CD4-positive, alpha-beta T cell treated with Interleukin-2 at 100 ng/mL for 4 hours (primary cell): ENCODE results near the gene ATP8A1.
"Not testable (repeated sequence)": the region's sequence is repeated elsewhere in the genome, so short reads cannot be mapped to it uniquely, and the experiment has no call there.

ENCODE experiments used
- DNase-seq: peaks from one replicate; pipeline ENCODE4 v3.0.0-alpha.2; 2020; ENCODE audit warnings: low spot score

Gene ATP8A1

DNA sequence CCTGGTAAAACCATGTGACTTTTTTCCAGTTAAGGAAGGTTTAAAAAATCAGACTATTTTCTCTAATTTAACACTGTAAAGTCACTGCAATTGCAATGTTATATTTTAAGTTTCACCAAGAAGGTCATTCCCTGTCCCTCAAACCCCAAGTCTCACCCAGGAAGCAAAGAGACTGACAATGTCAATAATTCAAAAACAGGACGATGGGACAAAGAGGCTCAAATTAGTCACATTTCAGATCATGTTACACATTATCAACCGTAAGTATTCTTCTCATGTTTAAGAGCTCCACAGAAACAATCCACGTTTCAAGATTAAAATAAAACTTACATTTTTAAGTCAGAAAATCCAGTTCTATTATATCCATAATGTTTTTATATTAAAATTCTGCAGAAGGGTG, 246.5 kb downstream of the ATP8A1 start:
- DNase-seq, result no peak

DNA sequence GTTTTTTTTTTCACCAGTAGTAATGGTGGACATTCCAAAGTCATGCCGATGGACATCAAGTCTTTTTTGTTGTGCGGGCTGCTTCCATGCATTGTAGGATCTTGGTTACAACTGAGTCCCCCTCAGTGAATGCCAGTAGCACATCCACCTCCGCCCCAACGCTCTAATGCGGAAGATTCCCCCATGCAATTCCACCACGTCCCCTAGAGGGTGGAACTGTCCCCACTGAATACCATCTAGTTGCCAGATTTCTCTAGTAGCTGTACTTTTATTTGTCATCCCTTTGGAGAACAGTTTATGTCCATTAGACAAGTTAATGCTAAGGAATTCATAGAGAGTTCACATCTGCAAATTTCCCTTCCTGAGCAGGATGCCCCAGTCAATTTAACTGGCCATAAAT, 252.9 kb downstream of the ATP8A1 start:
- DNase-seq, result no peak

DNA sequence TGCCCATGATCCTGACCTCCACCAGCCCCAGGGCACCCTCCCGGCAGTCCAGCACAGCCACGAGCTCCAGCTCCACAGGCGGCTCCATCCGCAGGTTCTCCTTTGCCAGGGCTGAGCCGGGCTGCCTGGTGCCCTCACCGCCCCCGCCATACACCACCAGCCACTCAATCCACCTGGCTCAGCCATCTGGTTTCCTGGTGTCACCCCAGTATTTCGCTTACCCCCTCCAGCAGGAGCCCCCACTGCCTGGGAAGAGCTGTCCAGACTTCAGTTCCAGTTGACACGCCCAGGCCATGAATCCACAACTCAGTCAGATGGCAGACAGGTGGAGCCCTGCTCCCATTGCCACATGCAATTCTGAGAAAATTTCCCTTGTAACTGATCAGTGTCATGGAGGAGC, 255.7 kb downstream of the ATP8A1 start:
- no peak for DNase-seq

DNA sequence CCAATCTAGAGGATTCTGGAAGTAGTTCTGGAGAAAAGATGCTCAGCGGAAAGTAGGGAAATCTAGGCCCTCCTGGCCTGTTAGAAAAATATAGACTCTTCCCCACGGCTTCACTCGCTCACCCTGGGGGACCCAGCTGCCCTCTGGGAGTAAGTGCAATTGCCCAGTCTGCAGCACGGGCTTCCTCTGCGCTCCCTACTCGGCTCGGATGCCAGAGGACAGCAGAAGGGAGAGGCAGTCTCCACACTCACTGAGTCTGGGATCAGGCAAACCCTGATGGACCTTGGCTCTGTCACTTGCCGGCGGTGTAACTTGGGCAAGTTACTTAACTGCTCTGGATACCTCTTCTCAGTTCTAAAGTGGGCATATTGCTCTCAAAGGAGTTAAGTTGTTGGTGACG, 257.5 kb downstream of the ATP8A1 start:
- no peak for DNase-seq

DNA sequence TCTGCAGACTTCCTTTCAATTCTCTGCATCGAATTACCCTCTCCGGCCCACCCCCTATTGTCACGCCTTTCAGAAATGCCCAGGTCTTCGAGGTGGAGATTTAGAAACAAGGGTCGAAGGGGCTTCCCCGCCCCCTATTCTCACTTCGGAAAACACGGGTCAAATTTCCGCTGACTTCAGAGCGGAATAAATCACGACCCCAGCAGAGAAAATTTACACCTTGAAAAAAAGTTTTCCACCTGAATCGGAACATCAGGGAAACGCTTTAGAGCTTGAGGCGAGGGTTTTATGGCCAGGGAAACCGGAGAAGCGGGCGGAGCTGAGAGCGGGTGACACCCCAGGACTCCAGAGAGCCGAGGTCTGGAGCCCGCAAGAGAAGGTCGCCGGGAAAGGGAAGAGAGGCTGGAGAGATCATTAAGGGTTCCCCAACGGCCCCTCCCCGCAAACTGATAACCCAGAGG, 258.0 kb downstream of the ATP8A1 start:
- no peak for DNase-seq

DNA sequence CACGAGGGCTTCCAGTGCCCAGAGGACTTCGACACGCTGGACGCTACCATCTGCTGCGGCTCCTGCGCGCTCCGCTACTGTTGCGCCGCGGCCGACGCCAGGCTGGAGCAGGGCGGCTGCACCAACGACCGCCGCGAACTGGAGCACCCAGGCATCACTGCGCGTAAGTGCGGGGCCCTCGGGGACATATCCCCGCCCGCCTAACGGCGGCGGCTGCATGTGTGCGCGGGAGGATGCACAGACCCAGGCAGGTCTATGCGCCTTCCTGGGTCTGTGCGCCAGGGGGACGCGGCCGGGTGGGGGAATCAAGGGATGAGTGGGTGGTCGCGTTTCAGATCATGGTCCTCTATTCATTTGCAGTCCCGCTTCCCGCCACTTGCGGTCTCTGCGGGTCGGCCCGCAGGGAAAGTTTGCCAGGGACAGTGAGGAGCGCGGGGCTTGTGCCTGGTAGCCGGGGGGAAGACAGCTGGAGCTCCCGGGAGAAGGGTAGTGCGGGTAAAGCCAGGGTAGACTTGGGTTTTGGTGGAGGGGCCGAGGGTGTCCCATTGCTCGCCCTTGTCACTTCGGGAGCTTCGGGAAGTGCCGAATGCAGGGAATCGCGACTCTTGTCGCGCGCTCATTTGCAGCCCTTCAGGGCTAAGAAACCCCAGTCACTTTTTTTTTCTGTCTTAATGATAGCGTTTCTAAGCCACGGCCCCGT, 258.6 kb downstream of the ATP8A1 start:
- DNase-seq, result no peak

DNA sequence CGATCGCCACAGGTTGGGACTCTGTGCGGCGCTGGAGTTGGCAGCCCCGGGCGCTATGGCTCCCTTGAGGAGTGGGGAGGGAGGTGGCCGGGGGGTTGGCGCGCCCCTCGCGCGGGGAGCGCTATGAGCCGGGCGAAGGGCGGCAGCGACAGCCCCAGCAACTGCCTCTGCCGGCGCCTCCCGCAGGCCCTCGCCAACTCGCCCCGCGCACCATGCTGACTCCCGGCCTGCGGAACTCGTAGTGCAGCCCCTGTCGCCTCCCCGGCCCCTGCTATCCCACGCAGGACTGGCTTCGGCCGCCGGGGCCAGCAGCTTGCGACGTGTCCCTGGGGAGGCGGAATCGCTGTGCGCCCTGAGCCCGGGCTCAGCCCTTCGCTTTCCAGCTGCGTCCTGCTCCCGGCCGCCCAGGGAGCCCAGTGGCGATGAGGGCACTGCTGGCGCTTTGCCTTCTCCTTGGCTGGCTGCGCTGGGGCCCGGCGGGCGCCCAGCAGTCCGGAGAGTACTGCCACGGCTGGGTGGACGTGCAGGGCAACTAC, 259.2 kb downstream of the ATP8A1 start:
- DNase-seq, result no peak

DNA sequence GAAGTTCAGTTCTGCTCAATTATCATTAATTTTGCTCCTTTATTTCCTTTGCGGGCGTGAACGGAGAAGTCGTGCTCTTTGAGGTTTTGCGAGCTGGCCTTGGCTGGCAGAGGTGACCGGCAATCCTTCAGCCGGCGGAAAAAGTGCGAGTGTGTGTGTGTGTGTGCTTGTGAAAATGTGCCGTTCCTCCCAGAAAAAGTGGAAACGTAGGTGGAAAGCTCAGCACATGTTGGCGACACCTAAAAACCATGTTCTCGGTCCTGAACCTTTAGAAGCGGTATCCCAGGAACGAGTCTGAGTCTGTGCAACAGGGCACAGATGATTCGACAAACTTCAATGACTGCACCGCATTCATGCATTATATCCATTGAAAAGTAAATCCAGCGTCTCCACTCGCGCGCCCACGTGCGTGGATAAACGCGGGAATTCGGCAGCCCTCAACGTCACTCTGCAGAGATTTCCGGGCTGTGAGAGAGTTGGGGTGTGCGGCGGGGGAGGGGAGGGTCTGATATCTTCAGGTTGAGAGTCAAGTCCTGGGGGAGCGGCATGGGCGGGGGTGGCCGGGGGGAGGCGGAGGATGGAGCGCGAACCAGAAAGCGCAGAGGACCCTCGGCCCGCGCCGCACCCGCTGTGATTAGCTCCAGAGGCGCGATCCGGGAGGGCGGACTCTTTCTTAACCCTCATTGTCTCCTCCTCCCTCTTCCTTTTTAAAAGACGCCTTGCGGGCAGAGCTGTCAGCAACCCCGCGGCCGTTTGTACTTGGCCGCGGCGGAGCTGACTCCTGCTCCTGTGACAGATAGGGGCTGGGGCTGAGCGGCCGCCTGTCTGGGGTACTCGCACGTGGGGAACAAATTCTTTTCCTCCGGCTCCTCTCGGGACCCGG, 259.9 kb downstream of the ATP8A1 start, which contains the start of gene SHISA3:
Gene SHISA3, plus strand, starts transcription at position 737 of the 883 bp plus-strand sequence. CDS start 569 bp downstream, outside the sequence.
- DNase-seq, result no peak

DNA sequence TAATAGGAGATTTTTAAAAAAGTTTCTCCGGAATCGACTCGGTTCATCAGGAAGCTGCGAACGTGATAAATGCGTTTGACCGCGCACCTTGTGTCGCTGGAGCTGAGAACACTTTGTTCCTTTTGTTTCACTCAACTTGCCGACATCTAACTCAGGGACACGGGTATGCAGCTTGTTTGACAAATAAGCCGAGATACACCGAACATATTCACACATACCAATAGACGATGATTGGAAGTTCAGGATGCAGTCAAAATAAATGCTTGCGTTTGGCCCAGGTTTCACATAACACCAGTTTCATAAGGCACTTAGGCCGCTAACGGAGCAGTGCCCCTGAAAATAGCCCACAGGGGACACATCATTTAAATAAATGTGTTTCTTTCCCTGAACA, 260.5 kb downstream of the ATP8A1 start:
- no peak for DNase-seq

DNA sequence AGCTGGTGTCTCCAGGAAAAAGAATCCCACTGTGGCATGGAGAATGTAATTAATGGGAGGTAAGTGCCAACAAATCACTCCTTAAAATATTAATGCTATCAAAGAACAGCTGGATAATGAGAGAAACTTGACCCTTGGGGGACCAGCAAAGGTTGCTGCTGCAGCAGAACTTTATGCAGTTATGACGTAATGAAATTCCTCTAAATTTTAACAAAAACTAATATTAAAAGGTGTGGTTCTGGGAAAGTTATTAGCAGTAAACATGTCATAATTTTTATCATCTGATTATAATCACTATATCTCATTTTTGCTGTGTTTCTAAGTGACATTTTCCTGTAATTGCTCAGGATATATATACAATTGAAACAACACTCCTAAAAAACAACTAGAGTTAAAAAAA, 261.3 kb downstream of the ATP8A1 start:
- DNase-seq, result no peak

DNA sequence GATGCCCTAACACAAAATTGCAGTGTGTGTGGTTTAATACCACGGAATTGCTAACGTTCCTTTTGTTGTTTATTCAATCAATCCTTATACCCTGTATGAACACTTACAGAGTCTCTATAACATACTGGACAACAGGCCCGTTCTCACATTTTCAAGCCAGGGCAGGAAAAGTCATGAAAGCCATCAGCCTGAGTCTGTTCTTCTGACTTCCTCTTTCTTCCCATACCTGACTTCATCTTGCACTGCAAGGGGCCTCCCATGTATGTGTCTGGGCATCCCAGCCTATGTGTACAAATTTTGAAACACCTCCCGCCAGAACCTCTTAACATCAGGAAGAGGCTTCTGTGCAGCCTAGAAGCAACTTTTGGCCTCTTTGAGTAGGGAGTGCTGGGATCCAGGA, 264.5 kb downstream of the ATP8A1 start:
- no peak for DNase-seq

DNA sequence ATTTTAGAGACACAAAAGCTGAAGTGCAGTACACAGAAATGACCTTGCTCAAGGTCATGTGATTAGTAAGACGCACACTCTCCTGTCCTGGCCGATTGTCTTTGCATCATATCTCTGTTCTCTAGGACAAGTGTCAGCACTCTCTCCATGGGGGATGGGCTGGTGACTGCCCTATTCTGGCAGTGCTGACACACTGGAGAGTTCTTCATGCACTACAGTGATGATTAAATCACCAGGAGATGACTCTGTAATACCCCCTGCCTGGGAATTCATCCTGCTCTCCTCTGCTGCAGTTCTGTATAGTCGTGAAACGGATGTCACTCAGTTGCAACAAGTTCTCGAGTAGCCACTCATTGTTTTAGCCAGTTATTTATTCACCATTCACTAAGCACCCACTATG, 264.9 kb downstream of the ATP8A1 start:
- DNase-seq, result no peak

DNA sequence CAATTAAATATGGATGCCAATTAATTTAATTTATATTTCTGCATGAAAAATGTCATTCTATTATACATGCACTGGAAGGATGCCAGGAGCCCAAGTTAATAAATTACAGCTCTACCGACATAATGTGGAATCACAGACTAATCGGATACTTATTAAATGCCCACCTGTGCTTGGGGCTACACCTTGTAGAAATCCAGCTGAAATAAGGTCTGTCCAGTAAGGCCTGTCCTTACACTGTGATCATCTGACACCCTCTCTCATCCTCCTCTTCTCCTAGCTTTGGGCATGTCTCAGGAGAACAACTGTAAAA, 265.6 kb downstream of the ATP8A1 start:
- no peak for DNase-seq

DNA sequence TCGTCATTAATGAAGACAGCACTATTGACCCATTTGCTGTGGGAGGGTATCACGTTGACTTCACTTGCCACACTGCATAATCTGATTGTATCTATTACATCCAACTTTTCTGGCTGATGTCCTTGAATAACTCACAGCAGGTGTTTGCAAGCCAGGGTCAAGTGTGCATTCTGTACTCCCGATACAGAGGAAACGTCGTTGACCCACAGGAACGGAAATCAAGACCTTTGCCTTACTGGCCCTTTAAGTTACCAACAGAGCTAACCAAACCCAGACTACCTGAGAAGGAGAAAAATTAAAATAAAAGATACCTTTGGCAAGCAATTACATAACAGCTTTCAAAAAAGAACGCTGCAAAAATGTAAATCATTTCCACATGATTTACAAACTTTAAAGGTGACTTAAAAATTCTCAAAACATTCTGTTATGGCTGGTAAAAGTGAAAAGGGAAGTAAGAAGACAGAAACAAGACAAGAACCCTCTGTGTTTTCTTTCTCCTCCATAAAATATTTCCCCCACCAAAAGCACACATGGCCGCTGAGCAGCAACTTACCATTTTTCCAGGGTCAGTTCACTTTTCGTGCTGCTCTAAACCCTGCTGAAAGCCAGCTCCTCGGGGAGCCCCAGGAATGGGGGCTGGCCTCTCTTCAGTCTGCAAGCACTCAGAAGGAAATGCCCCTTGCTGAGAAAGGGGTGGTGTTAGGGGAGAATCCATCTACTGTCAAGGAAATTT, 266.1 kb downstream of the ATP8A1 start:
- no peak for DNase-seq

DNA sequence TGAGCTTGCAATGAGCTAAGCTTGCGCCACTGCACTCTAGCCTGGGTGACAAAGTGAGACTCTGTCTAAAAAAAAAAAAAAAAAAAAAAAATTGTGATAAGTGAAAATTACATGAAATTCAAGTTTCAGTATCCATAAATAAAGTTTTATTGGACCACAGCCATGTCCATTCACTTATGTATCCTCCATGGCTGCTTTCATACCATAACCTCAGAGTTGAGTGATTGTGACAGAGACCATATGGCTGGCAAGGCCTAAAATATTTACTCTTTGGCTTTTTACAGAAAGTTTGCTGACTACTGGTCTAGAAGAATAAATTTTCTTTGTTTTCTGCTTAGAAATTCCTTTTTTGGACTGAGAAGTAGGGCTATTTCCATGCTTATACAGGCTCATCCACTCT, 271.4 kb downstream of the ATP8A1 start:
- no peak for DNase-seq

DNA sequence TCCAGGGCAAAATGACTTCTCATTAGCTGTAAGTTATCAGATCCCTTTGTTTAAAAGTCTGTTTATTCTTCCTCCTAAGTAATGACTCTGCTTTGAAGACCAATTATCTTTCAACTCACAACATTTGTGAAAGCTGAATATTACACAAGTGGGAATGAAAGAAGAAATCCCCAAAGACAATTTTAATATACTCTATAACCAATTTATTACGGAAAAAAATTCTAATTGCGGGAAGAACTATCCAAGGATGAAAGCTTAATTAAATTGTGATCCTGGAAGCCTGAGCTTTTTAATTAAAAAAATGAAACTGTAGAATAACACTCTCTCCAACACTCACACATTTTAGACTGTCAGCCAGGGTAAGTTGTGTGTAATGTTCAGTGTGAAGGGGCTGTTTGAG, 275.2 kb downstream of the ATP8A1 start:
- no peak for DNase-seq

DNA sequence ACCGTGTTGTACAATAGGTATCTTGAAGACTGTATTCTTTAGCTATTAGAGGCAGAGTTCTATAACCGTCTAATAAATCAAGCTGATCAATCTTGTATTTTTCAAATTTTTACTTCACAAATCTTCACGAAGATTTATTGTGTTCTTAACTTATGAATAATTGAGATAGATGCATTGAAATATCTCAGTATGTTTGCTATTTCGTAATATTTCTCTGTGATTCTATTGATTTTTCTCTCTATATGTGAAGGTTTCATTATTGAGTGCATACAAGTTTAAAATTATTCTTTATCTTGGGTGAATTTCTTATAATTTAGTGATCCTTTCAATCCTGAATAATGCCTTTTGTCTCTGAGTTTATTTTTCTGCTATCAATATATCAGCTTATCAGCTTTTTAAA, 279.4 kb downstream of the ATP8A1 start:
- DNase-seq, result no peak

DNA sequence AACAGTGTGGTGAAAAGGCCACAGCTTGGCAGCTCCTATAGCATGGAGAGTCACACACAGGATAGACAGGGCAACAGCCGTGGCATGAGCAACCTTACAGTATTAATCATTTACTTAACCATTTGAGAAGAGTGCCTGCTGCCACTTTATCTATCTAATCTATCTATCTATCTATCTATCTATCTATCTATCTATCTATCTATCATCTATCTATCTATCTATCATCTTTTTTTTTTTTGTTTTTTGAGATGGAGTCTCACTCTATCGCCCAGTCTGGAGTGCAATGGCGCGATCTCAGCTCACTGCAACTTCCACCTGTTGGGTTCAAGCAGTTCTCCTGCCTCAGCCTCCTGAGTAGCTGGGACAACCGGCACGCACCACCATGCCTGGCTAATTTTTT, 284.6 kb downstream of the ATP8A1 start:
- DNase-seq, result not testable (repeated sequence)

DNA sequence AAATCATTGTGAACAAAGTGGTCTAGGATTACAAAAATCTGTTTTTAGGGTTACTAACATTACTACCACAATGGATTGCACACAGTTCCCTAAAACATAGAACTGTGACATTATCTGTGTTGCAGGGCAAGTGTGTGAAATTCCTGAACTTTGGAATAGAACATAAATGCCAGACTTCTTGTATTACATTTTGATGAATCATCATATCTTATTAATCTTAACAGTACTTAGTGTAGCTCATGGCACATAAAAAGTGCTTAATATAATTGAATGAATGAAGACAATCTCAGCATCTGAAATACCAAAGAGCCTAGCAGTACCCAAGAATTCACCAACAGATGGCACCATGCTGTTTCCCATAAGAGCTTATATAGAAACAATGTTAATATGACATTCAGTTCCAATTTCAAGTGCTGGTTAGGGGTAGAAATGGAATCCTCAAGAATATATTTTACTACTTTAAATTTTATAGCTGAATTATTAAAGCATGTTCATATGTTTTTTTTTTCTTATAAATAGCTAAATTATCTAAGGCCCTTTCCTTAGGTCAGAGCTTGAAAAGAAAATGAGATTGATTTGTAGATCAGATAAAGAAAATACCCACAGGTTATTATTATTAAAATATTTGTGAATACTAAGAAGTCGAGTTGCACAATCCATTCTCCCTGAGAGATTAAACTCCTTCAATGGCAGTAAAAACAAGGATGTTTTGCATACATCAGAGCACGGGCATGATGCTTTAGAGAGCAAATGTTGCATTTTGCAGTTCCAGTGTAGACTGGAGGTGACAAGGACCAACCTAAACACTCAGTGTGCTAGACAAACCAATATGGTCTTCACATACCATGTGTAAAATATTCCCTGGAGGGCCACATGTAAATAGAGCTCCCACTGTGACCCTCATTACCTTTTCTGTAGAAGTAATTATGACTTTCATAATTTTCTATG, 285.3 kb downstream of the ATP8A1 start:
- no peak for DNase-seq

DNA sequence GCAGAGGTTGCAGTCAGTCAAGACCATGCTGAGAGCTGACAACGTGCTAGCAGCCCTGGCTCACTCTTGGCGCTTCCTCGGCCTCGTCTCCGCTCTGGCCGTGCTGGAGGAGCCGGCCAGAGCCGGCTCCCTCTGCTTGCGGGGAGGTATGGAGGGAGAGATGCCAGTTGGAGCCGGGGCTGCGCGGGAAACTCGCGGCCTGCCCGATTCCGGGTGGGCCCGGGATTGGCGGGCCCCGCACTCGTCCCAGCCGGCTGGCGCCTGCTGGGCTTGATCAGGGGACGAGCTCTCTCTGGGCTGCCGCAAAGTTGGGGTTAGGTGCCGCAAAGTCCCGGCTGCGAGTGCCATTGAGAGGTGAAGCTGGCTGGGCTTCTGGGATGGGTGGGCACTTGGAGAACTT, 287.4 kb downstream of the ATP8A1 start:
- DNase-seq, result no peak

DNA sequence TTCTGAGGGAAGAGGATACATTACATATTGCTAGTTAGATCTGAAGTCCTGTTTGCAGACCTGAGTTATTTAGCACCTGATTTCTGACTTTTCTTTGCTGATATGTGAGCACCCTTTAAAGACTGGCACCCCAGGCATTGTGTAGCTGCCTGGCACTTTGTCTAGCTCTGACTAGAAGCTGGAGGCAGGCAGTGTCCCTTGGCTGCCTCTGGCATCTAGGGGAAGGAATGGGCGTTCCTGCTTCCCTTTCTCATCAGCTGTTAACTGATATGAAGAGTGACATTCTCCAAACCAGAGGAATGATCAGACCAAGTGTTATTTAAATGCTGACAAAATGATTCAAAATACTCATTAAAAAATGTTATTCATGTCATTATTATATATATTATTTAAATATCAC, 289.9 kb downstream of the ATP8A1 start:
- DNase-seq, result no peak
